CD4-positive, alpha-beta T cell (primary cell): ENCODE data around the gene PATJ. TPM values are rescaled to one million over a fixed set of nuclear protein-coding genes. Genes with fewer than 3 reads are reported as not detected.

Experiments used
- ATAC-seq: fragments of 200-7000 bp; cut with Tn5 transposase; one replicate; pipeline ENCODE4 v1.10.0; 2022; ENCODE audit warnings: mild to moderate bottlenecking; ENCODE audit not compliant: poor library complexity
- CTCF ChIA-PET: fragments of 350-600 bp; sonication (Branson Sonifier 250); formaldehyde crosslinking; loops from one replicate; lab custom pipeline; 2021; ENCODE audit warnings: antibody characterized with exemption, inconsistent platforms; lab: Charles Lee
- POLR2A ChIA-PET: fragments of 350-600 bp; sonication (Branson Sonifier 250); formaldehyde crosslinking; loops from one replicate; lab custom pipeline; 2021; ENCODE audit warnings: antibody characterized with exemption, inconsistent platforms; lab: Charles Lee
- DNase-seq, 14 experiments: peaks; one replicate each; pipeline ENCODE4 v3.0.0-alpha.2; 2013 to 2020; ENCODE audit warnings: mixed read lengths in 2 of 14
- H3K27ac ChIP-seq, 2 donors: one replicate each; pipeline versions ENCODE4 v1.5.1 to v1.7.0; 2013; ENCODE audit warnings: low read length in 2 of 2, low read depth in 1 of 2, mild to moderate bottlenecking in 1 of 2
- H3K27me3 ChIP-seq, 2 experiments: 1 replicate in 1 of 2; 2 replicates in 1 of 2; pipeline versions ENCODE4 v1.6.1 to v1.7.0; 2013; ENCODE audit warnings: low read length in 2 of 2, control low read depth in 1 of 2, mild to moderate bottlenecking in 1 of 2, moderate library complexity in 1 of 2; ENCODE audit not compliant: insufficient read depth in 2 of 2, control insufficient read depth in 1 of 2
- H3K36me3 ChIP-seq: one replicate; pipeline ENCODE4 v1.6.1; 2013; ENCODE audit warnings: low read length, control low read depth; ENCODE audit not compliant: insufficient read depth
- H3K4me1 ChIP-seq: one replicate; pipeline ENCODE4 v1.6.1; 2013; ENCODE audit warnings: low read length, control low read depth; ENCODE audit not compliant: insufficient read depth
- H3K4me3 ChIP-seq: one replicate; pipeline ENCODE4 v1.5.1; 2013; ENCODE audit warnings: mild to moderate bottlenecking, low read length, moderate library complexity
- H3K9me3 ChIP-seq, 2 experiments: 1 replicate in 1 of 2; 2 replicates in 1 of 2; pipeline versions ENCODE4 v1.6.1 to v1.7.0; 2013; ENCODE audit warnings: low read length in 2 of 2, mild to moderate bottlenecking in 2 of 2, control low read depth in 1 of 2, moderate library complexity in 1 of 2; ENCODE audit not compliant: control insufficient read depth in 1 of 2, insufficient read depth in 1 of 2
- H3K27ac Mint-ChIP-seq: one replicate; pipeline ENCODE4 v1.8.0; 2020; ENCODE audit warnings: mixed read lengths
- H3K27me3 Mint-ChIP-seq: one replicate; pipeline ENCODE4 v1.8.0; 2021; ENCODE audit warnings: mixed read lengths
- H3K36me3 Mint-ChIP-seq: one replicate; pipeline ENCODE4 v1.8.0; 2021; ENCODE audit warnings: low read depth, mixed read lengths
- H3K4me1 Mint-ChIP-seq: one replicate; pipeline ENCODE4 v1.8.0; 2021; ENCODE audit warnings: low read depth, mixed read lengths
- H3K4me3 Mint-ChIP-seq: one replicate; pipeline ENCODE4 v1.8.0; 2020; ENCODE audit warnings: mild to moderate bottlenecking, mixed read lengths
- H3K9me3 Mint-ChIP-seq: one replicate; pipeline ENCODE4 v1.8.0; 2020; ENCODE audit warnings: mixed read lengths
- CTCF ChIP-seq: fragments of 200-600 bp; IDR thresholded peaks from one replicate; pipeline ENCODE4 v1.8.0; 2022; ENCODE audit warnings: antibody characterized with exemption, mild to moderate bottlenecking
- intact Hi-C, 2 experiments: fragments of 100-400 bp; cut with DNase I in 1 of 2; cut with micrococcal nuclease in 1 of 2; formaldehyde crosslinking; loops; one replicate each; pipeline versions ENCODE4 v1.15.1 to v1.9.0; 2023 to 2025; cut with DNase I, micrococcal nuclease
- total RNA-seq, 174 experiments: library from RNA in 2 of 174; stranded (reverse) in 2 of 174; gene quantifications; one replicate each; pipeline ENCODE4 v1.2.3 and lab custom pipeline; 2021 to 2026

PATJ gene
- total RNA-seq, 2 experiments from 2014 or later: 50.4 to 54.1 TPM

- no peaks in the 10 kb centered on the region for H3K4me1 Mint-ChIP-seq
- Histone ChIP-seq H3K27ac (no peak overlapping the region), H3K9me3 (no peaks in the 10 kb centered on the region), H3K27me3 (no peaks in the 10 kb centered on the region), H3K36me3 (peaks cover 27% of the 10 kb centered on the region), H3K4me1 (no peaks in the 10 kb centered on the region), H3K4me3 (no peak overlapping the region)
- intact Hi-C loops: no loop called here
- ChIA-PET CTCF (no interaction called here), POLR2A (no interaction called here)
- H3K36me3 Mint-ChIP-seq: peaks cover 60% of the 10 kb centered on the region
- H3K4me3 Mint-ChIP-seq: no peak overlapping the region
- no peaks in the 10 kb centered on the region for H3K27me3 Mint-ChIP-seq
- ATAC-seq: no peak
- no peaks in the 10 kb centered on the region for H3K9me3 Mint-ChIP-seq
- TF ChIP-seq CTCF: no peak
- H3K27ac Mint-ChIP-seq: no peak overlapping the region
- DNase-seq: no peak
Measured at GRCh38 chr1:61807606-61808140, 65.4 kb downstream of the PATJ start.

GRCh38 chr1:61808321-61808720, 66.0 kb downstream of the PATJ start:
- H3K4me1 Mint-ChIP-seq: no peaks in the 10 kb centered on the region
- no peak overlapping the region for H3K4me3 ChIP-seq
- no peak overlapping the region for H3K27ac Mint-ChIP-seq
- intact Hi-C loops: no loop called here
- H3K4me3 Mint-ChIP-seq: no peak overlapping the region
- CTCF ChIA-PET: no interaction called here
- no peaks in the 10 kb centered on the region for H3K27me3 Mint-ChIP-seq
- no peak for TF ChIP-seq CTCF
- POLR2A ChIA-PET: no interaction called here
- H3K9me3 ChIP-seq: no peaks in the 10 kb centered on the region
- no peak overlapping the region for H3K27ac ChIP-seq
- ATAC-seq: no peak
- H3K36me3 Mint-ChIP-seq: peaks cover 64% of the 10 kb centered on the region
- no peaks in the 10 kb centered on the region for H3K4me1 ChIP-seq
- peaks cover 21% of the 10 kb centered on the region for H3K36me3 ChIP-seq
- no peak for DNase-seq
- no peaks in the 10 kb centered on the region for H3K27me3 ChIP-seq
- no peaks in the 10 kb centered on the region for H3K9me3 Mint-ChIP-seq

GRCh38 chr1:61808968-61809367, 66.7 kb downstream of the PATJ start:
- H3K4me1 ChIP-seq: no peaks in the 10 kb centered on the region
- Mint-ChIP-seq H3K27me3 (no peaks in the 10 kb centered on the region), H3K36me3 (peaks cover 66% of the 10 kb centered on the region), H3K4me3 (no peak overlapping the region), H3K4me1 (no peaks in the 10 kb centered on the region), H3K9me3 (no peaks in the 10 kb centered on the region), H3K27ac (no peak overlapping the region)
- H3K36me3 ChIP-seq: peaks cover 20% of the 10 kb centered on the region
- ChIA-PET CTCF (no interaction called here), POLR2A (no interaction called here)
- intact Hi-C loops: no loop called here
- H3K27me3 ChIP-seq: no peaks in the 10 kb centered on the region
- DNase-seq (no peak), ATAC-seq (no peak)
- no peaks in the 10 kb centered on the region for H3K9me3 ChIP-seq
- H3K4me3 ChIP-seq: no peak overlapping the region
- no peak overlapping the region for H3K27ac ChIP-seq
- TF ChIP-seq CTCF: no peak
